ENCODE data around the gene MDGA2.

The MDGA2 gene

GRCh38 chr14:47675466-47676314 lies at the start of gene MDGA2:
Gene MDGA2, minus strand, starts transcription at chr14:47675605.
- Histone ChIP-seq H3K9ac (ENCODE audit: insufficient read length) (no peak within 1 kb of the TSS), H3K9me3 (ENCODE audit: low read depth, low read length) (no peaks in the 10 kb centered on the region), H3K27ac (no peak within 1 kb of the TSS), H3K4me3 (peak within 1 kb of the TSS; percentile 74), H3K36me3 (ENCODE audit: insufficient read depth, low read length) (no peaks in the 10 kb centered on the region)
- no peak for DNase-seq (ENCODE audit: low read depth, low spot score)
- TF ChIP-seq FOXP2 (optimal IDR thresholded peaks at IDR 0.05; ENCODE audit: control extremely low read depth, extremely low read length, insufficient read depth) = no peak
- no peak for TF ChIP-seq POLR2AphosphoS5 (IDR thresholded peaks at IDR 0.05; ENCODE audit: borderline replicate concordance, low read depth, low read length)
- peak; percentile 73 for TF ChIP-seq EZH2 (IDR thresholded peaks at IDR 0.05)

- no peaks in the 10 kb centered on the region for H3K36me3 ChIP-seq (ENCODE audit: insufficient read depth, low read length)
- DNase-seq (ENCODE audit: low read depth, low spot score) = no peak
- H3K4me3 ChIP-seq = no peak overlapping the region
- no peak overlapping the region for H3K27ac ChIP-seq
- no peak overlapping the region for H3K9ac ChIP-seq (ENCODE audit: insufficient read length)
- no peaks in the 10 kb centered on the region for H3K9me3 ChIP-seq (ENCODE audit: low read depth, low read length)
- no peak for TF ChIP-seq EZH2 (IDR thresholded peaks at IDR 0.05)
Measured at GRCh38 chr14:47722929-47723693, 47.7 kb upstream of the MDGA2 start.

GRCh38 chr14:47720281-47720680 lies 44.9 kb upstream of the MDGA2 start:
- H3K27ac ChIP-seq = no peak overlapping the region
- TF ChIP-seq POLR2AphosphoS5 (IDR thresholded peaks at IDR 0.05; ENCODE audit: borderline replicate concordance, low read depth, low read length) (no peak), FOXP2 (optimal IDR thresholded peaks at IDR 0.05; ENCODE audit: control extremely low read depth, extremely low read length, insufficient read depth) (no peak), EZH2 (IDR thresholded peaks at IDR 0.05) (no peak)
- H3K4me3 ChIP-seq = no peak overlapping the region

GRCh38 chr14:47715330-47715729 lies 39.9 kb upstream of the MDGA2 start:
- Histone ChIP-seq H3K27ac (no peak overlapping the region), H3K36me3 (ENCODE audit: insufficient read depth, low read length) (no peaks in the 10 kb centered on the region), H3K9ac (ENCODE audit: insufficient read length) (no peak overlapping the region), H3K4me3 (no peak overlapping the region), H3K9me3 (ENCODE audit: low read depth, low read length) (no peaks in the 10 kb centered on the region)
- no peak for TF ChIP-seq POLR2AphosphoS5 (IDR thresholded peaks at IDR 0.05; ENCODE audit: borderline replicate concordance, low read depth, low read length)
- no peak for TF ChIP-seq EZH2 (IDR thresholded peaks at IDR 0.05)
- no peak for TF ChIP-seq FOXP2 (optimal IDR thresholded peaks at IDR 0.05; ENCODE audit: control extremely low read depth, extremely low read length, insufficient read depth)
- no peak for DNase-seq (ENCODE audit: low read depth, low spot score)

More at GRCh38 chr14:47720281-47720680, 44.9 kb upstream of the MDGA2 start:
- Histone ChIP-seq H3K9ac (ENCODE audit: insufficient read length) (no peak overlapping the region), H3K9me3 (ENCODE audit: low read depth, low read length) (no peaks in the 10 kb centered on the region), H3K36me3 (ENCODE audit: insufficient read depth, low read length) (no peaks in the 10 kb centered on the region)
- DNase-seq (ENCODE audit: low read depth, low spot score) = no peak

- TF ChIP-seq EZH2 (IDR thresholded peaks at IDR 0.05) = no peak
- no peak for TF ChIP-seq POLR2AphosphoS5 (IDR thresholded peaks at IDR 0.05; ENCODE audit: borderline replicate concordance, low read depth, low read length)
- no peak for TF ChIP-seq FOXP2 (optimal IDR thresholded peaks at IDR 0.05; ENCODE audit: control extremely low read depth, extremely low read length, insufficient read depth)
- no peak for DNase-seq (ENCODE audit: low read depth, low spot score)
Measured at GRCh38 chr14:47710581-47710980, 35.2 kb upstream of the MDGA2 start.

GRCh38 chr14:47705683-47706082 lies 30.3 kb upstream of the MDGA2 start:
- Histone ChIP-seq H3K9ac (ENCODE audit: insufficient read length) (no peak overlapping the region), H3K4me3 (no peak overlapping the region), H3K9me3 (ENCODE audit: low read depth, low read length) (no peaks in the 10 kb centered on the region), H3K36me3 (ENCODE audit: insufficient read depth, low read length) (no peaks in the 10 kb centered on the region), H3K27ac (no peak overlapping the region)
- no peak for DNase-seq (ENCODE audit: low read depth, low spot score)
- TF ChIP-seq POLR2AphosphoS5 (IDR thresholded peaks at IDR 0.05; ENCODE audit: borderline replicate concordance, low read depth, low read length) = no peak
- no peak for TF ChIP-seq FOXP2 (optimal IDR thresholded peaks at IDR 0.05; ENCODE audit: control extremely low read depth, extremely low read length, insufficient read depth)

More at GRCh38 chr14:47710581-47710980, 35.2 kb upstream of the MDGA2 start:
- Histone ChIP-seq H3K9me3 (ENCODE audit: low read depth, low read length) (no peaks in the 10 kb centered on the region), H3K36me3 (ENCODE audit: insufficient read depth, low read length) (no peaks in the 10 kb centered on the region), H3K27ac (no peak overlapping the region), H3K4me3 (no peak overlapping the region), H3K9ac (ENCODE audit: insufficient read length) (no peak overlapping the region)

- TF ChIP-seq FOXP2 (optimal IDR thresholded peaks at IDR 0.05; ENCODE audit: control extremely low read depth, extremely low read length, insufficient read depth) (no peak), EZH2 (IDR thresholded peaks at IDR 0.05) (no peak), POLR2AphosphoS5 (IDR thresholded peaks at IDR 0.05; ENCODE audit: borderline replicate concordance, low read depth, low read length) (no peak)
Measured at GRCh38 chr14:47691829-47692228, 16.4 kb upstream of the MDGA2 start.

GRCh38 chr14:47678993-47679392 lies 3.6 kb upstream of the MDGA2 start:
- Histone ChIP-seq H3K4me3 (no peak overlapping the region), H3K36me3 (ENCODE audit: insufficient read depth, low read length) (no peaks in the 10 kb centered on the region), H3K9ac (ENCODE audit: insufficient read length) (no peak overlapping the region), H3K9me3 (ENCODE audit: low read depth, low read length) (no peaks in the 10 kb centered on the region), H3K27ac (no peak overlapping the region)
- no peak for DNase-seq (ENCODE audit: low read depth, low spot score)
- TF ChIP-seq EZH2 (IDR thresholded peaks at IDR 0.05) (no peak), POLR2AphosphoS5 (IDR thresholded peaks at IDR 0.05; ENCODE audit: borderline replicate concordance, low read depth, low read length) (no peak)

More at GRCh38 chr14:47691829-47692228, 16.4 kb upstream of the MDGA2 start:
- Histone ChIP-seq H3K9ac (ENCODE audit: insufficient read length) (no peak overlapping the region), H3K9me3 (ENCODE audit: low read depth, low read length) (no peaks in the 10 kb centered on the region), H3K4me3 (no peak overlapping the region), H3K36me3 (ENCODE audit: insufficient read depth, low read length) (no peaks in the 10 kb centered on the region), H3K27ac (no peak overlapping the region)
- no peak for DNase-seq (ENCODE audit: low read depth, low spot score)
